ENCODE data around the gene ADGRF5.

The ADGRF5 gene, protein sequence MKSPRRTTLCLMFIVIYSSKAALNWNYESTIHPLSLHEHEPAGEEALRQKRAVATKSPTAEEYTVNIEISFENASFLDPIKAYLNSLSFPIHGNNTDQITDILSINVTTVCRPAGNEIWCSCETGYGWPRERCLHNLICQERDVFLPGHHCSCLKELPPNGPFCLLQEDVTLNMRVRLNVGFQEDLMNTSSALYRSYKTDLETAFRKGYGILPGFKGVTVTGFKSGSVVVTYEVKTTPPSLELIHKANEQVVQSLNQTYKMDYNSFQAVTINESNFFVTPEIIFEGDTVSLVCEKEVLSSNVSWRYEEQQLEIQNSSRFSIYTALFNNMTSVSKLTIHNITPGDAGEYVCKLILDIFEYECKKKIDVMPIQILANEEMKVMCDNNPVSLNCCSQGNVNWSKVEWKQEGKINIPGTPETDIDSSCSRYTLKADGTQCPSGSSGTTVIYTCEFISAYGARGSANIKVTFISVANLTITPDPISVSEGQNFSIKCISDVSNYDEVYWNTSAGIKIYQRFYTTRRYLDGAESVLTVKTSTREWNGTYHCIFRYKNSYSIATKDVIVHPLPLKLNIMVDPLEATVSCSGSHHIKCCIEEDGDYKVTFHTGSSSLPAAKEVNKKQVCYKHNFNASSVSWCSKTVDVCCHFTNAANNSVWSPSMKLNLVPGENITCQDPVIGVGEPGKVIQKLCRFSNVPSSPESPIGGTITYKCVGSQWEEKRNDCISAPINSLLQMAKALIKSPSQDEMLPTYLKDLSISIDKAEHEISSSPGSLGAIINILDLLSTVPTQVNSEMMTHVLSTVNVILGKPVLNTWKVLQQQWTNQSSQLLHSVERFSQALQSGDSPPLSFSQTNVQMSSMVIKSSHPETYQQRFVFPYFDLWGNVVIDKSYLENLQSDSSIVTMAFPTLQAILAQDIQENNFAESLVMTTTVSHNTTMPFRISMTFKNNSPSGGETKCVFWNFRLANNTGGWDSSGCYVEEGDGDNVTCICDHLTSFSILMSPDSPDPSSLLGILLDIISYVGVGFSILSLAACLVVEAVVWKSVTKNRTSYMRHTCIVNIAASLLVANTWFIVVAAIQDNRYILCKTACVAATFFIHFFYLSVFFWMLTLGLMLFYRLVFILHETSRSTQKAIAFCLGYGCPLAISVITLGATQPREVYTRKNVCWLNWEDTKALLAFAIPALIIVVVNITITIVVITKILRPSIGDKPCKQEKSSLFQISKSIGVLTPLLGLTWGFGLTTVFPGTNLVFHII (N-terminal part only)

DNA sequence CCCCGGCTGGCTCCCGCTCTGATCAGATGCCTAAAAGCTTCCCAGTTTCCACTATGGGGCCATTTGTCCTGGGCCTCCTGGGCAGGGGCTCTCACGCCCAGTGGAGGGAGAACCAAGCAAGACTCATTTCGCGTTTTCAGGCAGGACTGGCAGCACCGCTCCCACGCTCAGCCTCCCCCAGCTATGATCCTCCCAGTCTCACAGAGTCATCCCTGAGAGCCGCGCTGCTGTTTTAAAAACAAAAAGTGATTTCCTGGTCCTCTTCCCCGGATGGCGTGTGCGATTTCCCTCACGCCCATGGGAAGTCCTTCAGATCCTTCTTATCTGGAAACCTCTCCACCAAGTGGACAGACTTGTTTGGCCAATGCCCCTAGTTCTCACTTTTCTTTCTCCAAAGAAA, at the start of gene ADGRF5:
Gene ADGRF5 (minus strand): TSS at position 208 of the 400 bp plus-strand sequence. CDS start 15,176 bp downstream, outside the sequence.
- DNase-seq (ENCODE audit: low spot score), result no peak

DNA sequence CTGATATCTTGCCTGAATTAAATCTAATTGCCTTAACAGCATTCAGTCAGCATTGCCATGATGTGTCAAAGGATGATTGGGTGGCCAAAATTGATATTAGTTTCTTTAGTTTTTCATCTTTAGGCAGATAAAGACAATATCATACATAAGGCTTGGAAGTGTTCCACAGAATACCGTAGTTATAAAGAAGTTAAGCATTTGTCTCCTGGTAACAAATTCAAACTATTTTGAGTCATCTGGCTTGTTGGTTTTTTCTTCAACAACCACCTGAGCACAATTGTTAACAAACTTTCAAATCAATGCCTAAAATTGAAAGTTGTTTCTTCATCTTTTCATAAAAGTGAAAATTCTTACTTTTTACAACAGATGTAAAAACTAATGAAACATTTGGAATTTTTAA, 47.5 kb upstream of the ADGRF5 start:
- no peak for DNase-seq (ENCODE audit: low spot score)

DNA sequence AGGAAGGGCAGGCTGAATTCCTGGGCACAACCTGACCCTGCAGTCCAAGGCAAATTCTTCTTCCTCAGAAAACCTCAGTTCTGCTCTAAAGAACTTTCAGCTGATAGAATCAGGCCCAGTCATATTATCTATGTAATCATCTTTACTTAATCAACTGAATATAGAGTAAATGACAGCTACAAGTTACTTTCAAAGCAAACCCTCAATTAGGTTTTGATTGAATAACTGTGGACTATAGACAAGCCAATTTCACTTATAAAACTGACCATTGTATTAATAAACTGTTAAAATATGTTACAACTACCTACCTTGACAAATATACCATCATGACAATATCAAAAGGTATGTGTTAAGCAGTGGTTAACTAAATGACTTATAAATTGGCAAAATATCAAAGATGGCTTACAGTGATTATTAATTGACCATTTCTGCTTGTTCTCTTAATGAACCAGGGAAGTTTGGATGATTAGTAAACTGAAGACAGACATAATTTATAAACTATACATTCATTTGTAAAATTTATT, 46.1 kb upstream of the ADGRF5 start:
- no peak for DNase-seq (ENCODE audit: low spot score)

DNA sequence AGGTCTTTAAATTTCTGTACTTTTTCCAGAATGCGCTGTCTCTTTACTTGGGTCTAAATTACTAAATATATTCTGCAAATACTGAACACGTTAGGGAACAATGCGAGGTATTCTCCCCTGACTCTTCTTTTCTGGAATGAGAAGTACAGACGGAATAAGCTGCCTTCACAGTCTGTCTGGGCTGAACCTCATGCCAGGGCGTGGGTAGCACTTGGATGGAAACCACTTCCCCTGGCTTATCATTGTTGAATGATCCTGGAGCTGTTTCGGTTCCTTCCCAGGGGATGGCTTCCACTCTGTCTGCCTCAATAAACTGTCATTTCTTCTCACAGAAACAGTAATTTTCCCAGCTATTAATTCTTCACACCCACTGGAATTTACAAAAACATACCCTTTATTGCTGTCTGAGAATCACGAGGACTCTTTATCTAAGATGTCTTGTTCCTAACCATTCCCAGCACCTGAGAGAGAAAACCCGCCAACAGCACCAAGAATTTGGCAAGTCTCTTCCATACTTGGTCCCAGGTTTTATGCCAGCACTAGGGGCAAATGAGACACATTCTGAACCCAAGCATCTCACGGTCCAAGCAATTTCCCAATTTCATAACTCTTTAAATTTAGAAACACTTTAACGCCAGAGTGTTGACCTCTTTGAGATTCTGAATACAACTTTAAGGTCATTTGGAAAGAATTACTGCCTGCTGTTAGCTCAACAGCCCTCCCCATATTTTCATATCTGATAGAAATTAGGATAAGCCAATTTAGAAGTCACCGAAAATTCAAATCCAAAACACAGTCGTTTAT, 43.2 kb upstream of the ADGRF5 start:
- DNase-seq (ENCODE audit: low spot score), result peak; percentile 5

DNA sequence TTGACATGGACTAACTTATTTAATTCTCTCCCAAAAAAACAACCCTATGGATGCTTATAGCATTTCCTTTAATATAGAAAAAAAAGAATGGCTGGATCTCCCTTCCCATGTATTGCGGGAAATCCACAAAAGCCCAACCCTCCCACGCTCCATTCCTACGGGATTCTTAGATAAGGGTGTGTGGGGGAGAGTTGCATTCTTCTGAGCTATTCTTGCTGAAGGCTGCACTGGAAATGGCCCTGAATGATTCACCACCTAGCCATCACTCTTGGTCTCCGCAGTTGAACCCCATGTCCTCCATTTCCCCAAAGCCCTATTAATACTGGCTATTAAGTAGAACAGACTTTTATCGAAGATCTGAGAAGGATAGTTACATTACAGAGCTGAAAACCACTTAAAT, 41.9 kb upstream of the ADGRF5 start:
- no peak for DNase-seq (ENCODE audit: low spot score)

DNA sequence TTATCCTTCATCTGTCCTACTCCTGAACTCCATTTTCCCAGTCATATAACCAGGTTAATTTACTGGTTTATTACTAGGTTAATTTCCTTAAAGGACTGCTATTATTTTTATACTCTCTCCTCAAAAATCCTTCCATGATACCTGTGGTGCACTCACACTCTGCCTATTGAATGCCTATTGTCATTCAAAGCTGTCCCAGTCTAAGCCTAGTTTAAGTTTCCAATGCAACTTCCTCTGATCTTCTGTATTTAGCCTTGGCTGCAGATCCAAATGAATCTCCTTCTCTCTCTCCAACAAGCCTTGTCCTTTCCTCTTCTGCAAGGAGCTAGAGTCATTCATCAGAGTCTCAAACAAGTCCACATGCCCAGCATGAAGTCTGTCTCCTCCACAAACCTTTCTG, 41.3 kb upstream of the ADGRF5 start:
- DNase-seq (ENCODE audit: low spot score), result no peak

DNA sequence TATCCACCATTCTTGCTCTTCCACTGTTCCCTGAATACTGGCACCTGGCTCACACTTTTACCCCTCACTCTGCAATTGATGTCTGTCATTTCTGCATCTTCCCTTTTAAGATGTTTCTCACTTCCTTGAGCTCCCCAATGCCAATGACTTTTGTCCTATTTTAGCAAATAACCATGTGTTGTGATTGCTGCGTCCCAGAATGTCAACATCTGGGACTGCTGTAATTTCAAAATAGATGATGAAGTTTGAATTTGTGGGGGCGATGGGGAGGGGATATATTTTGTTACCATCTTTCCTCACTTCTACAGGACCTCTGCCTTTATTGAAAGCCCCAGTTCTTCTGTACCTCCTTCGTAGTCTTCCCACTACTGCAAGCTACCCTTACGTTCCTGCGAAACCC, 40.0 kb upstream of the ADGRF5 start:
- no peak for DNase-seq (ENCODE audit: low spot score)

DNA sequence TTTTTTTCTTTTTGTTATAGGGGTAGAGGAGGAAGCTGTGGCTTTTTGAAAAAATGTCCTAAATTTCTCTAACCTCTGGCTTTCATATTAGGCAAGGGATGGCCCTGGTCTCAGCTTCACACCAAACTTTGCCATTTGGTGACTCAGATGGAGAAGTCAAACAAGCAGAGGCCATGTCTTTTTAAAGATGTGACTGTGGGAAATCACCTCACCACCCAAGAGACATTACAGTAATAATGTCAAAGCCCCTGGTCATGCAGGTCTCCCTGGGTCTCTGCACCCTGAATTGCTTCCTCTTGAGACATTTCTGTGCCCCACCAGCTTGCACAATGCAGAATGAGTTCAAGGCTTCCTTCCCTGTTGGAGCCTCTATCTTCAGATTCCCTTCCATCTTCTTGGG, 39.5 kb upstream of the ADGRF5 start:
- no peak for DNase-seq (ENCODE audit: low spot score)

DNA sequence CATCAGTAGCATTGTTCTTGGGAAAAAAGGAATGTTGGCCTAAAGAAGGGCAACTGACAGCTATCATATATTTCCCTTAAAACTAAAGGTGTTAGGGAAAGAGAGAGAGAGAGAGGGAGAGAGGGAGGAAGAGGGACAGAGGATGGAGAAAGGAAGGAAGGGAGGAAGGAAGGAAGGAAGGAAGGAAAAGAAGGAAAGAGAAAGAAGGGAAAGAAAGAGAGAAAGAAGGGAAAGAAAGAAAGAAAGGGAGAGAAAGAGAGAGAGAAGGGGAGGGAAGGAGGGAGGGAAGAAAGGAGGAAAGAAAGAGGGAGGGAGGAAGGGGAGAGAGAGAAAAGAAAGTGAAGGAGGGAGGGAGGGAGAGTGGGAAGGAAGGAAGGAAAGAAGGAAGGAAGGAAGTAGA, 37.7 kb upstream of the ADGRF5 start:
- no peak for DNase-seq (ENCODE audit: low spot score)

DNA sequence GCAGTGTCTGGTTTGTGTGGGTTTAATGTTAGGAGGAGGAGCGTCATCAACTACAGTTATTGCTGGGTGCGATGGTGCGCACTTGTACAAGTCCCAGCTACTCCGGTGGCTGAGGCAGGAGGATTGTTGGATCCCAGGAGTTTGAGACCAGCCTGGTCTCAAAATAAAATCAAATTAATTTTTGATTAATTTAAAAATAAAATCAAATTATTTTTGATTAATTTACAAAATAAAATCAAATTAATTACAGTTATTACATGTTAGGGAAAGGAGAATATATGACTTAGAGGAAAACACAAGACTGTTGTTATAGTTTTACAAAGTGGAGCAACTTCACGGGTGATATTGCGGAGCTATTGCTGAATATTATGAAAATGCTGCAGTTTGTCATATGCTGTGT, 34.7 kb upstream of the ADGRF5 start:
- no peak for DNase-seq (ENCODE audit: low spot score)

DNA sequence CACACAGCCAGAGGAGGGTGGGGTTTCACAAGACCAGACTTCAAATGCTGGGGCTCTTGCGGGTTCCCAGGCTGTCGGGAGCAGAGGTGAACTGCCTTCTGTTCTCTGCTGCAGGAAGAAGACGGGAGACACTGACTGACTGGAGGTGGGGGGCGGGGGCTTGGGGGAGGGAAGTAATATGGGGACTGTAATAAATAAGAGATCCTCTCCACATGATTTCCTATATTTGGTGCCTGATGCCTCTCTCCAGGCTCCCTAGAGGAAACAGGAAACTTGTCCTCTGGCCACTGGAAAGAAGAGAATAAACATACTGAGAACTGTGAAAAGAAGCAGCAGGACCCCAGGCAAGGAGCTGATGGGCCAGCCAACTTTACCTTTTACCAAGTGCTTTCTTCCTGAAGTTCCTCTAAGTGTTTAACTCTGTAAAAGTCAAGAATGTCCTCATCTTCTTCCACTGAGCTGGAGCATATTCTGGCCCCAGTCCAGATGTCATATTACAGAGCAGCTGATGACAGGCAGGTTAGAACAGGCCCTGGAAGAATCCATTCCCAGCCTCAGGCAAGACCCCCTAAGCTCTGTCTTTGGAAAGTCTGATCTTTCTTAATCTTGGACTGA, 33.2 kb upstream of the ADGRF5 start:
- no peak for DNase-seq (ENCODE audit: low spot score)

DNA sequence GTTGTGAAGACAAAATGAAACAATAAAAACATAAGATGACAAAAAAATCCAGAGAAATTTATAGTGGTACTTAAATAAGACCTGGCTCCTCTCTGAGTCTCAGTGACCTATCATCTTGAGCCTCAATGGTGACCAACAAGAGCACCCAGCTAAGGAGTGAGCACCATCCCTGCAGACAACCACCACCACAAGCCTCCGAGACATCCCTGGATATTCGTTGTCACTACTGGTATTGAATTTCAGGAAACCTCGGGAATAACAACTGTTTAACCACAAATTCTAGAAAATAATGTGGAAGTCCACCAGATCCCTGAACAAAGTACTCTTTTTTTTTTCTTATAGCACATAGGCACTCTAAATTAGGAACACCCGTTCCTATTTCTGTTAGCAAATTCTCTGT, 32.2 kb upstream of the ADGRF5 start:
- DNase-seq (ENCODE audit: low spot score), result no peak

DNA sequence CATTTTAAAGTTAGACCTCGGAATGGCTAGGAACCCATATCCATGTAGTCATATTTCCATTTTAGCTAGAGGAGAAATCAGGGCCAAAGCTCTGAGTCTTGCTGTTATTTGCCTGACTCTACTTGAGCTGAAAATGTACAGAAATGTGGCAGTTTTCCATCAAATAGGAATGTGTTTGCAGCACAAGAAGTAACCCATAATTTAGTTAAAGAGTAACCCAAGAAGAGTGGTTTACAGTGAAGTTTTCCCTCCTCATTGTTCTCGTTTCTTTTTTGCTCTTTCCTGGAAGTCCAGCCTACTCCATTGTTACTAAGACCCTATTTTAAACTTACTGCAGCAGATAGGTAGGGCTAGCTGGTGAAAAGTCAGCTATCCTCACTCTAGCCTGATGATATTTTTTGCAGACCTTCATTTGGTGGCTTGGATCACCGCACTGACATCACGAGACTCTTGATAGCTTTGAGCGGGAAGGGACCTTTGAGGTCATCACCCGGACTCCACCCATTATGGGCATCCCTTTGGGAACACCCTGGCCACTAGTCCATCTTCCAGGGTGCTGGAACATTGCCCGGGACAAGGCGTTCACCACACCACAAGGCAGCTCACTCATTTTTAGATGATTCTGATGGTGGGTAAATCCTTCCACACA, 28.0 kb upstream of the ADGRF5 start:
- no peak for DNase-seq (ENCODE audit: low spot score)

DNA sequence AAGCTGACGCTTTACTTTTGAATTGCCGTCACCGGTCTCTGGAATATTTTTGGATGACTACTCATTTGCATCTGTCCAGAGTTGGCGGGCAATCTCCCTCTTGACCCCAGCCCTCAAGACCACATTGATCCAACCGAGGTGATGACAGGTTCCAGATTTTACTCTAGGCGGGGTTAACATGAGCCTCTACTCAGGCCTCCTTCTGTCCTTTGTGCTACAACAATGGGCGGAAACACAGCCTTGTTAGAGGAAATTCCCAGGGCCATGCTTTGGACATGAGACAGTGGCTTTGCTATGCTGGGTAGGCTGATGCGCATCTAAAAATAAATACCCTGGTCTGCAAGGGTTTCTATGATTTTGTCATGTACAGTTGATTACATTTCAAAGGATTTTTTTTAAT, 27.0 kb upstream of the ADGRF5 start:
- DNase-seq (ENCODE audit: low spot score), result no peak

DNA sequence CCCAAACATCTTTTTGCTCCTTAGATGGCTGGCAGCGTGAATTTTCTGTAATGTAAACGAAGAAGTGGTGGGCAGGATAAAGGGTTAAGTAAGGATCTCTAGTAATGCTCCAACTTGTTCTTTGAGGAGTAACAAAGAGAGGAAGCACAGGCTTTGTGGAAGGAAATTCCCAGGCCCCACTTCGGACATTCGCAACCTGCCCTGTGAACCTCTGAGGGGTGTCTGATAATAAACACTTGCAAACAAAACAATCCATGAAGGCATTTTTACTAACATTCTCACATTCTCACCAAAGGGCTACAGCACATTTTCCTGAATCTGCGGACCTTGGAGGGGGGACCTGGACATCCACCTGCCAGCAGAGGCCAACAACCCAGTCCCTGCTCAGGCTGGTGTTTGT, 25.8 kb upstream of the ADGRF5 start:
- no peak for DNase-seq (ENCODE audit: low spot score)

DNA sequence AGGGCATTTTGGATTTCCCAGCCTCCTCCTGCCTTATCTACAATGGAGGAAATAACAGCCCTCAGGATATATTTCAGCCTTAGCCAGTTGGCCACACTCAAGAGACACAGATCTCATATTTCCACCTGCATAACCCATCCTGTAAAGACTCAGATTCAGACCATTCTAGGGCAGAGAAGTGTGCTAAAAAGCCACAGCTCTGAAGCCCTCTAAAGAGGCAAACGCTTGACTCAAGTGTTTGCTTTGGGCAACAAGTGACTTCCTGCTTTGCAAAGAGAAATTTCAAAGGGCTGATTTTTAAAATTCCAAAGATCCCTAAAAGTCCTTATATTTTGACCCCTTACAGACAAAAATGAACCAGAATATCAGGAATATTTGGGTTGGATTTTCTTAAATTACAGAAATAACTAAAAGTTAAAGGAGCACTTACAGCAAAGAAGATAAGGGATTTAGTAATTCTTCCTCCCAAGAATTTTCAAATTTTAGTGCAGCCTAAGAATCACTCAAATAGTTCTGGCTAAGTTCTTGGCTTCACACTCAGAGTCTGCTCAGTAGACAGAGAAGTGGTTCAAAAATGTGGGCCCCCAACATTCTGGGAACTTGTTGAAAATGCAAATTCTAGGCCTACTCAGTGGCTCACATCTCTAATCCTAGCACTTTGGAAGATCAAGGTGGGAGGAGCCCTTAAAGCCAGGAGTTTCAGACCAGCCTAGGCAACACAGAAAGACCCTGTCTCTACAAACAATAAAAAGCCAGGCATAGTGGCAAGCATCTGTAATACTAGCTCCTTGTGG, 18.9 kb upstream of the ADGRF5 start:
- DNase-seq (ENCODE audit: low spot score), result no peak

DNA sequence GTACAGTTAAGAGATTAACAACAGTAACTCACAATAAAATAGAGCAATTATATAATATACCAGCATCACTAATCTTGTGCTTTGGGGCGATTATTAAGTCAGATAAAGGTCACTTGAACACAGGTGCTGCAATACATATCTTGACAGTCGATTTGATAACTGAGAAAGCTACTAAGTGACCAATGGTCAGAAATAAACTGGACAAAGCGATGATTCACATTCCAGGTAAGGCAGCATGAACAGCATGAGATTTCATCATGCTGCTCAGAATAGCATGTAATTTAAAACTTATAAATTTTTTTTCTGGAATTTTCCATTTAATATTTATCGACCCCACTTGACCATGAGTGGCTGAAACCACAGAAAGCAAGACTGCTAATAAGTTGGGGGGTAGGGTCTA, 15.9 kb upstream of the ADGRF5 start:
- no peak for DNase-seq (ENCODE audit: low spot score)

DNA sequence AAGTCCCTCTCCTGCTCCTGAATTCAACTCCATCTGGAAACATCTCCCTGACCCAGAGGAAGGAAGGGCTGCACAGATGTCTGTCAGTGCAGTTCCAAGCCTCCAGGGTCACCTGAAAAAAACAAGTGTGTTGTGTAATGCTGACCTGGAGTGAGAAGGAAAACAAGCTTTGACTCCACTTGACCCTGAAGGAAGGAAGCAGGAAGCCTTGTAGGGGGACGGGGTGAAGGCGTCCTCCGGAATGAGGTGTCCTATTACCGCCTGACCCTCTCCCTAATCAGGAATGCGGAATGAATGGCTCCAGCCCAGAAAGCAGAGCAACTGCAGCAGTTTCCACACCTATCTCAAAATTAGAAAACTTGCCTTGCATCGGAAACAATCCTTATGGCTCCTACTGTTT, 13.9 kb upstream of the ADGRF5 start:
- no peak for DNase-seq (ENCODE audit: low spot score)

DNA sequence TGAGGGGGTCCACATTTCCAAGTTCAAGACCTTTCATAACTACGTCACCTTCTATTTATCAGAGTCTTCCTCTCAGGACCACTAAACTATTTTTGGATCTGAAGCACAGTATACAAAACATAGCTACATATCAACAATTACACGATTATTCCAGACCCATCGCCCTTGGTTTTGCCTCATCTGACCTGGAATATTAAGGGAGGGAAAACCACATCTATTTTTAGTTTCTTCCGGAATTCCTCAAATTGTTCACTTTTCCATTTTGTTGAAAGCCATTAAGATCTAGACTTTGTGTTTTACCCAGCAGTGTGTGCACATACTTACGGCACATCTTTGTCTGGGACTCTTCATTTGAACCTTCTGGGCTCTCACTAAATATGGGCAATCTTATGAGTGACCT, 12.0 kb upstream of the ADGRF5 start:
- no peak for DNase-seq (ENCODE audit: low spot score)

Data from cerebellar cortex (tissue), 1 donor.